Mammary epithelial cell (primary cell): ENCODE data around the gene NRDE2.

ENCODE experiments used
- EZH2 ChIP-seq: IDR thresholded peaks from 2 replicates; pipeline ENCODE4 v1.6.1; 2012; ENCODE audit warnings: low read length, inconsistent platforms, borderline replicate concordance
- TF ChIP-seq, protein P1 (sequence below), 2 donors: IDR thresholded peaks in 1 of 2; conservative IDR thresholded peaks in 1 of 2; 2 replicates each; pipeline ENCODE4 v1.5.1; 2011 to 2012; ENCODE audit warnings: inconsistent platforms in 2 of 2, low read length in 2 of 2, mild to moderate bottlenecking in 2 of 2, control low read depth in 1 of 2, low read depth in 1 of 2; ENCODE audit not compliant: insufficient read depth in 1 of 2; ENCODE audit errors: extremely low read depth in 1 of 2

DNA sequence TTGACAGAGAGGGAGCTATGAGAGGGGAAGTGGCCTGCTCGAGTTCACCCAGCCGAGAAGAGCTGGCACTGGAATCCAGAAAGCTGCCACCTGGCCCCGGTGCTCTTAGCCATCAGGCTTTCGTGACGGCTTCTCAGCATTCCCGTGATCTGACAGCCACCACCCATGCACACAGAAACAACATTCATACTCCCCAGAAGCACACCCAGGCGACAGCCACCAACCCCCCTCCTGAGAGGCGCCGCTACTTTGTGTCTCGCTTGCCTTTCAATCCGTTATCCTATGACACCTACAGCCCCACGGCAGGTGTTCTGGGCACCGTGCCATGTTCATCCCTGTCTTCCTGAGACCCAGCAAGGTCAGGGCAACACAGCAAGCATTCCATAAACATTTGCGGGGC, 44.0 kb downstream of the NRDE2 start:
- no peak for TF ChIP-seq EZH2
- TF ChIP-seq, protein P1, sequence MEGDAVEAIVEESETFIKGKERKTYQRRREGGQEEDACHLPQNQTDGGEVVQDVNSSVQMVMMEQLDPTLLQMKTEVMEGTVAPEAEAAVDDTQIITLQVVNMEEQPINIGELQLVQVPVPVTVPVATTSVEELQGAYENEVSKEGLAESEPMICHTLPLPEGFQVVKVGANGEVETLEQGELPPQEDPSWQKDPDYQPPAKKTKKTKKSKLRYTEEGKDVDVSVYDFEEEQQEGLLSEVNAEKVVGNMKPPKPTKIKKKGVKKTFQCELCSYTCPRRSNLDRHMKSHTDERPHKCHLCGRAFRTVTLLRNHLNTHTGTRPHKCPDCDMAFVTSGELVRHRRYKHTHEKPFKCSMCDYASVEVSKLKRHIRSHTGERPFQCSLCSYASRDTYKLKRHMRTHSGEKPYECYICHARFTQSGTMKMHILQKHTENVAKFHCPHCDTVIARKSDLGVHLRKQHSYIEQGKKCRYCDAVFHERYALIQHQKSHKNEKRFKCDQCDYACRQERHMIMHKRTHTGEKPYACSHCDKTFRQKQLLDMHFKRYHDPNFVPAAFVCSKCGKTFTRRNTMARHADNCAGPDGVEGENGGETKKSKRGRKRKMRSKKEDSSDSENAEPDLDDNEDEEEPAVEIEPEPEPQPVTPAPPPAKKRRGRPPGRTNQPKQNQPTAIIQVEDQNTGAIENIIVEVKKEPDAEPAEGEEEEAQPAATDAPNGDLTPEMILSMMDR (conservative IDR thresholded peaks at IDR 0.05 in 1 of 2, IDR thresholded peaks at IDR 0.05 in 1 of 2; ENCODE audit: extremely low read depth in 1 of 2, insufficient read depth in 1 of 2, low read depth in 1 of 2, low read length in 2 of 2) = no peak
